Measurements from ENCODE around the gene STARD10.

Gene STARD10

DNA sequence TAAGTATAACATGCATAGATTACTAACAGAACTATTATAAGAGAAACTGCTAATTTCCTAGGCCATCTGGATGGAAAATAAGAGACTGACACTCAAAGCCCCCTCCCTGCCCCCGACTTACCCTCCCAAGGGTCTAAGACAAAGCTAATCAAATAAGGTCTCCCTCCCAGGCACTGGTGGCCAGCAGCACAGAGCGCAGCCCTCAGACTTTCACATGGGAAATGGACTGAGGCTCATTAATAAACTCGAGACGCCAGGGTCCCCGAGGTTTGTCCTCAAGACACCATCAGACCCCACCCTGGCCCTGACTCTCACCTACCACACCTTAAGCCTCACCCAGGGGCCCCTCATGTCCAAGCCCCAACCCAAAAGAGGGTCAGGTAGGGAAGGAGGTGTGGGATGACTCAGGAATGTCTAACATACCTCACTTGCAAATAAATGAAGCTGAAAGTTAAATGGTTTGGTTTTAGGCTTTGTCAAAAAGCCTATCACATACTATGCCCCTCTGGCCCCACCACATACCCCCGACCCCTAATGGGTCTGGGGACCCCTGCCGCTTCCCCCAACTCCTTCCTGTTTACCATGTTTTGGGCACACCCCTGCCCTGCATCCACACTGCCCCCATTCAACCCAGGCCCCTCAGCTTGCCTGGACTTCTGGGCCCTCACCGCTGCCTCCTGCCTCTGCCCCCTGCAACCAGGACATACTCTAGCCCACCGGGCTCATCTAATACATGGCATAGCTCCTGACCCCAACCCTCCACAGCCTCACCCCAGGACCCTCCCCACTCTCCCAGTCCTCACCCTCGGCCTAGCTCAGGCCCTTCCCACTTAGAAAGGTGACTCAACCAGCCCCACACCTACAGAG, 53.1 kb downstream of the STARD10 start:
- in situ Hi-C loops (cut with HindIII; ENCODE audit: low sequenced_read_pairs), result no loop called here
- TF ChIP-seq CTCF (IDR thresholded peaks at IDR 0.05; ENCODE audit: low read depth, low read length), result no peak
- DNase-seq (ENCODE audit: low read depth, low spot score), result no peak
- no peak overlapping the region for H3K4me3 ChIP-seq (ENCODE audit: low read depth, low read length)

GRCh38 chr11:72740060-72740424, 53.8 kb downstream of the STARD10 start:
- in situ Hi-C loops (cut with HindIII; ENCODE audit: low sequenced_read_pairs), result no loop called here
- no peak overlapping the region for H3K4me3 ChIP-seq (ENCODE audit: low read depth, low read length)
- TF ChIP-seq CTCF (IDR thresholded peaks at IDR 0.05; ENCODE audit: low read depth, low read length), result no peak
- no peak for DNase-seq (ENCODE audit: low read depth, low spot score)

DNA sequence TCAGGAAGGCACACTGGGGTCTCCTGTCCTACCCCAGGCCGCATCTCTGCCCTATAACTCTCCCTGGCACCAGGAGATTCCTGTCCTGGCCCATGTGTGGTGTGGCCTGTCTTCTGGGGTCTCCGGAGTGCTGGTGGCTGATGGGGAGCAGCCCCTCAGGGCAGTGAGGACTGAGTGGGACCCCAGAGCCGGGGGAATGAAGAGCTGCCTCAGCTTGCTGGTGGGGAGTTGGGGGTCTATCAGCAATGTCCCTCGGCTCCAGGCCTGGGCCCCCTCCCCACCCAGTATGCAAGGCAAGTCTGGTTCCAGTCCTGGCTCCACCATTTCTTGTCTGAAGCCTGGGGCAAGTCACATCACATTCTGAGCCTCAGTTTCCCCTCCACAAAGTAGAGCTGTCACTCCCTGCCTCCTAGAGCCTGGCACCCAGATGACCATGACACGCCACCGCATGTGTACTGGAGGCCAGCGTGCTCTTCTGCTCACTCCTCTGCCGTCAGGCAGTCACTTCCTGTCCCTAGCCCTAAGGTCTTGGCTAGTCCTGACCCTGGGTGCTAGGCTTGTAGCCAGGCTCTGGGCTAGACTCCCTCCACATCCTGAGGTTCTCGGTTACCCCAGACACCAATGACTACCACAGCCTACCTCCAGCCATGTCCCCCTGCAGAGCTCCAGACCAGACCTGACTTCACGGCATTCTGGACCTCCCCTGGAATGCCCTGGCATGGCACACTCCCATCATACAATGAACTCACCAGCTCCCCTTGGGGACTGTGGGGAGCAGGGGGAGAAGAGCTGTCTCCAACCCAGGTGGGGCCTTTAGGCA, 54.4 kb downstream of the STARD10 start:
- no peak for TF ChIP-seq CTCF (IDR thresholded peaks at IDR 0.05; ENCODE audit: low read depth, low read length)
- no peak for DNase-seq (ENCODE audit: low read depth, low spot score)
- in situ Hi-C loops (cut with HindIII; ENCODE audit: low sequenced_read_pairs), result no loop called here
- no peak overlapping the region for H3K4me3 ChIP-seq (ENCODE audit: low read depth, low read length)

DNA sequence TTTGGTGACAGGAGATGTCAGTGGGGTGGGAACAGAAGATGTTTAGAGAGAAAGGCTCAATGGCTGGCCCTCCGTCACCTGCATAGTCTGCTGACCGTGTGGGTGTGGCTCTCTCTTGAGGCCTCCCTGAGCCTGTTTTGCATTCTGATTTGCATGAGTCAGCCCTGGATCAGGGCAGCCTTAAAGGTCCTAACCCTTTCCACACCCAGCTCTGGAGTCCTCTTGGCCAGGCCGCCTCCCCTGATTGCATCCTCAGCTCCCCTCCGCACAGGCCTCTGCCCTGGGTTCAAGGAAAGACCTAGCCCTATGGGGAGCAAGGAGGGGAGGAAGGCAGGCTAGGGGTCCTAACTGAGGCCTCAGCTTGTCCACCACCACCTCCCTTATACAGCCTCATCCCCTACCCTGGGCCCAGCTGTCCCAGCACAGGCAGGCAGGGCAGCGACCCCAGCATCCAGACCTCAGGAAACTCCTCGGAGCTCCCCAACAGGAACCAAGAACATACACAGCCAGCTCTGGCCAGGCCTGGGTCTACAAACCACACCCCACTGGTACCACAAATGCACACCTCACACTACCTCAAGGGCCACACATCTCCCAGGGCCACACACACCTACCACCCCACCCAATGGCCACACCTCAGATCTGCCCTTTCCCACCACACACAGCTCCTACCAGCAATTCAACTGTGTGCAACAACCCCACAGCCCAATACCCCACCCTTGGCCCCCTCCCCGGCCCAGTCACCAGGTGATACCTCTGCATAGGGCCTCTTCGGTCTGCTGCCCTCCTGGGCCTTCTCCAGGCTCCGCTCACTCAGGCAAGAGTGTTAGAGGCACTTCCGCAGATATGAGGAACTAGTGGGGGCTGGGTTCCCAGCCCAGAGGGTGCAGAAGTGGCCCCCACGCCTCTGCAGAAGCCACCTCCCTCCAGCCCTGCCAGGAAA, 55.4 kb downstream of the STARD10 start:
- no peak for TF ChIP-seq CTCF (IDR thresholded peaks at IDR 0.05; ENCODE audit: low read depth, low read length)
- H3K4me3 ChIP-seq (ENCODE audit: low read depth, low read length), result no peak overlapping the region
- no peak for DNase-seq (ENCODE audit: low read depth, low spot score)
- in situ Hi-C loops (cut with HindIII; ENCODE audit: low sequenced_read_pairs), result no loop called here

GRCh38 chr11:72737336-72737735, 56.5 kb downstream of the STARD10 start:
- no peak for DNase-seq (ENCODE audit: low read depth, low spot score)
- in situ Hi-C loops (cut with HindIII; ENCODE audit: low sequenced_read_pairs), result no loop called here
- no peak overlapping the region for H3K4me3 ChIP-seq (ENCODE audit: low read depth, low read length)
- TF ChIP-seq CTCF (IDR thresholded peaks at IDR 0.05; ENCODE audit: low read depth, low read length), result no peak

Measured in astrocyte of the spinal cord (primary cell).